Right lobe of liver (tissue), 6 donors: ENCODE results near the gene TIAM2. TPM values are rescaled to one million over a fixed set of nuclear protein-coding genes. Genes with fewer than 3 reads are reported as not detected.

Experiments
- ATAC-seq, 4 donors: fragments of 200-7000 bp; cut with Tn5 transposase; one replicate each; pipeline ENCODE4 v1.9.1; 2020; ENCODE audit warnings: mild to moderate bottlenecking in 4 of 4, moderate library complexity in 4 of 4
- DNase-seq, 3 donors: peaks; one replicate each; pipeline ENCODE4 v3.0.0-alpha.2; 2020
- H3K27ac ChIP-seq, 3 donors: fragments of 200-600 bp; one replicate each; pipeline ENCODE4 v1.8.0; 2022
- H3K27me3 ChIP-seq, 2 donors: fragments of 200-600 bp; one replicate each; pipeline ENCODE4 v1.8.0; 2022
- H3K36me3 ChIP-seq, 4 donors: fragments of 200-600 bp; sonication (generic) in 1 of 4; one replicate each; pipeline versions ENCODE4 v1.5.1 to v1.8.0; 2017 to 2022; ENCODE audit warnings: control low read depth in 1 of 4
- H3K4me1 ChIP-seq, 4 donors: fragments of 200-600 bp; sonication (generic) in 1 of 4; one replicate each; pipeline versions ENCODE4 v1.5.1 to v1.8.0; 2017 to 2022; ENCODE audit warnings: control low read depth in 1 of 4
- H3K4me3 ChIP-seq, 3 donors: fragments of 200-600 bp; one replicate each; pipeline ENCODE4 v1.8.0; 2022
- H3K9me3 ChIP-seq, 4 donors: fragments of 200-600 bp; sonication (generic) in 1 of 4; one replicate each; pipeline versions ENCODE4 v1.5.1 to v1.8.0; 2017 to 2022; ENCODE audit warnings: control low read depth in 1 of 4
- POLR2A ChIP-seq: fragments of 450-650 bp; IDR thresholded peaks from one replicate; pipeline ENCODE4 v1.6.1; 2017; ENCODE audit warnings: antibody characterized with exemption, mild to moderate bottlenecking
- WGBS: methylation state at CpG from one replicate; pipeline ENCODE4 v1.1.6; 2018; ENCODE audit warnings: low coverage, low lambda C conversion rate; ENCODE audit not compliant: insufficient coverage; ENCODE audit errors: missing lambda C conversion rate; 5-methylcytosine and 5-hydroxymethylcytosine counted together
- intact Hi-C, 2 donors: fragments of 100-400 bp; cut with DNase I; formaldehyde crosslinking; loops; one replicate each; pipeline versions ENCODE4 v1.11.2 to v1.14.1; 2022
- total RNA-seq, 6 experiments: library from RNA; depleted of rRNA in 2 of 6; stranded (reverse); fragments of >200 nt in 2 of 6; fragmentation: NEBNext Ultra II Directional in 3 of 6; extraction: Animal tissue kit (Norgen Biotek cat#: 25700) in 3 of 6; gene quantifications; one replicate each; pipeline versions ENCODE4 v1.1.0 to v1.2.4, GENCODE V29; 2016 to 2023
- TF ChIP-seq, protein P1 (sequence below), 4 donors: fragments of 200-600 bp in 3 of 4; fragments of 450-650 bp in 1 of 4; IDR thresholded peaks; one replicate each; pipeline versions ENCODE4 v1.5.1 to v1.8.0; 2016 to 2022; ENCODE audit warnings: antibody characterized with exemption in 4 of 4, mild to moderate bottlenecking in 2 of 4
- donor health status: DM: no; HTN: yes; CAD: no.
- donor health status: DM: no; HTN: no; CAD: no.
- donor health status: DM: no; HTN: no; CAD: no.
- donor health status: DM: no; HTN: yes; CAD: no.
- donor health status: DM: no; HTN: yes; CAD: no.

The TIAM2 gene
- total RNA-seq, 6 experiments from 2014 or later: 1.3 to 4.4 (median 1.7) TPM

DNA sequence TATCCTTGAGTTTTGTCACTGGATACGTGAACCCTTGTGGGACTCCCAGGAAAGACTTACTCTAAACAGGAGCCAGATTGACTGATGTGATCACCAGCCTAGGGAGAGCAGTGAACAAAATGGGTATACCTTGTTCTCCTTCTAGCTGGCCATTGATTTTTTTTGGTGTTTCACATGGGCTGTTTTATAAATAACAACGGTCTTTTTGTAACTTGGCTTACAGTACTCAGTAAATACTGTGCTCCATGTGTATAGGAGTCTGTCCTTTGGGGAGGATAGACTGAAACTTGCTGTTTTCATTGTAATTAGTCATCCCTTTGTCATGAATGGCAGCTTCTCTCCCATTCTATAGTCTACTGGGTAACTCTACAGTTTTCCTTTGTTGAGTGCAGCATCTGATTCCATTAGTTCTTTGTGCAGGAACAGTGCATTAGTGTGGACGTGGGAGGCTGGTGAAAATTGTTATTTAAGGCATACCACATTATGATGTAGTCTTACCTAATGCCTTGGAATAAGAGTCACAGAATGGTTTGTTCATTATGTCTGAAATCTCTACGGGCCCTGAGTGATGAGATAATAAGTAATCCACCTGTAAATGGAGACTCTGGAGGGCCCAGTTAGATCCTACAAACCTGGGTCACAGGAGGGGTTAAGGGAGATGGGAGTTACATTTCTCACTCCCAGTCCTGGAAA, 89.5 kb downstream of the TIAM2 start:
- Histone ChIP-seq H3K4me3 (no peak overlapping the region), H3K36me3 (no peaks in the 10 kb centered on the region), H3K27ac (no peak overlapping the region), H3K9me3 (no peaks in the 10 kb centered on the region), H3K27me3 (no peaks in the 10 kb centered on the region), H3K4me1 (no peaks in the 10 kb centered on the region)
- DNase-seq: no peak
- ATAC-seq: no peak
- 50% methylated on average over 4 of the region's 4 CpGs for WGBS
- intact Hi-C loops: no loop called here
- TF ChIP-seq, protein P1, sequence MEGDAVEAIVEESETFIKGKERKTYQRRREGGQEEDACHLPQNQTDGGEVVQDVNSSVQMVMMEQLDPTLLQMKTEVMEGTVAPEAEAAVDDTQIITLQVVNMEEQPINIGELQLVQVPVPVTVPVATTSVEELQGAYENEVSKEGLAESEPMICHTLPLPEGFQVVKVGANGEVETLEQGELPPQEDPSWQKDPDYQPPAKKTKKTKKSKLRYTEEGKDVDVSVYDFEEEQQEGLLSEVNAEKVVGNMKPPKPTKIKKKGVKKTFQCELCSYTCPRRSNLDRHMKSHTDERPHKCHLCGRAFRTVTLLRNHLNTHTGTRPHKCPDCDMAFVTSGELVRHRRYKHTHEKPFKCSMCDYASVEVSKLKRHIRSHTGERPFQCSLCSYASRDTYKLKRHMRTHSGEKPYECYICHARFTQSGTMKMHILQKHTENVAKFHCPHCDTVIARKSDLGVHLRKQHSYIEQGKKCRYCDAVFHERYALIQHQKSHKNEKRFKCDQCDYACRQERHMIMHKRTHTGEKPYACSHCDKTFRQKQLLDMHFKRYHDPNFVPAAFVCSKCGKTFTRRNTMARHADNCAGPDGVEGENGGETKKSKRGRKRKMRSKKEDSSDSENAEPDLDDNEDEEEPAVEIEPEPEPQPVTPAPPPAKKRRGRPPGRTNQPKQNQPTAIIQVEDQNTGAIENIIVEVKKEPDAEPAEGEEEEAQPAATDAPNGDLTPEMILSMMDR (IDR thresholded peaks at IDR 0.05): no peak
- TF ChIP-seq POLR2A: no peak

DNA sequence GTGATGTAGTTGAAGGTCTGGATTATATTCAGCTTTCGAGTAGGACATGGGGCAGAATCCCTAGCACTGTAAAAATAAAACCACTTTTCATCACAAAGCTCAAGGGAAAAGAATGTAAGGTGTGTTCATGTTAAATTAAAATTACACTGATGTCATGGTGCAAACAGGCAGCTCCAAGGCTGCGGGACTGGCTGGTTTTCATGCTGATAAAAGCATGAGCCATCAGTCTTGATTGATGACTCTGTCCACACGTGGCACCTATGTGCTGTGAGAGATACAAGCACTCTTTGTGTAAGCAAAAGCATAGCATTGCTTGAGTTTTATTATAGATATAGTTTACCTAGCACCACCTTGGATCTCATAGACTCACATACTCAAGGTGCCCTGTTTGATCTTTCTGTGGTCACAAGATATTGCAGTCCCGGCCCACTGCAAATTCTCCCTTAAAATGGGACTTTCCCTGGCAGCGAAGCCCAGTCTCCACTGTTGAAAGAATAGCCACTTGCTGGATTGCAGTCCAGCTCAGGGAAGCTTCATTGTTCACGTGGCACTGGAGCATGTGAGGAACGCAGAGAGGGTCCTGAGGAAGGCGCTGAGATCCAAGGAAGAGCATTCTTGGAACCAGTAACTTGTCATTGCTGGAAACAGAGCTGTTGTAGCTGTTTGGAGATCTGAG, 90.6 kb downstream of the TIAM2 start:
- Histone ChIP-seq H3K36me3 (no peaks in the 10 kb centered on the region), H3K4me1 (no peaks in the 10 kb centered on the region), H3K9me3 (no peaks in the 10 kb centered on the region), H3K27ac (no peak overlapping the region), H3K27me3 (no peaks in the 10 kb centered on the region), H3K4me3 (no peak overlapping the region)
- intact Hi-C loops: no loop called here
- ATAC-seq (peak in 1 of 4 donors; percentile 48), DNase-seq (no peak)
- no peak for TF ChIP-seq POLR2A
- TF ChIP-seq, protein P1 (IDR thresholded peaks at IDR 0.05): no peak
- WGBS: 47% methylated on average over 6 of the region's 8 CpGs

DNA sequence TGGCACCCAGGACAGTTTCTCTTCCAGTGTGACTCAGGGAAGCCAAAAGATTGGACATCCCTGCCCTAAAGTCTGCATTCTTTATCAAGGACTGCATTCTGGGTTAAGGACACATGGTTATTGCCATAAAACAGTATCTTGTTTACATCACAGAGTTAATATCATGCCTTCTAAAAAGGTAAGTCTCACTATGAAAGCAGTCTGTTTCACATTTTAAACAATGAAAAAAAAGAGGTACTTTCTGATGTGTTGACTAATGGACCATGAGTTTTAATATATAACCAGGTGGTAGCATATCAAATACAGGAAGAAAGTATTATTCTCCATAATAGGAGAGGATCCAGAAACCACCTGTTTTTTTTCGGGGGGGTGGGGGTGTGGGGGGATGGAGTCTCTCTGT, 93.7 kb downstream of the TIAM2 start:
- TF ChIP-seq POLR2A: no peak
- TF ChIP-seq, protein P1 (IDR thresholded peaks at IDR 0.05): no peak
- no peaks in the 10 kb centered on the region for H3K4me1 ChIP-seq
- intact Hi-C loops: no loop called here
- H3K9me3 ChIP-seq: no peaks in the 10 kb centered on the region
- no peak for DNase-seq
- H3K4me3 ChIP-seq: no peak overlapping the region
- no peak overlapping the region for H3K27ac ChIP-seq
- no peaks in the 10 kb centered on the region for H3K36me3 ChIP-seq
- H3K27me3 ChIP-seq: no peaks in the 10 kb centered on the region
- no peak for ATAC-seq
- WGBS: 33% methylated on average over 1 of the region's 1 CpG

DNA sequence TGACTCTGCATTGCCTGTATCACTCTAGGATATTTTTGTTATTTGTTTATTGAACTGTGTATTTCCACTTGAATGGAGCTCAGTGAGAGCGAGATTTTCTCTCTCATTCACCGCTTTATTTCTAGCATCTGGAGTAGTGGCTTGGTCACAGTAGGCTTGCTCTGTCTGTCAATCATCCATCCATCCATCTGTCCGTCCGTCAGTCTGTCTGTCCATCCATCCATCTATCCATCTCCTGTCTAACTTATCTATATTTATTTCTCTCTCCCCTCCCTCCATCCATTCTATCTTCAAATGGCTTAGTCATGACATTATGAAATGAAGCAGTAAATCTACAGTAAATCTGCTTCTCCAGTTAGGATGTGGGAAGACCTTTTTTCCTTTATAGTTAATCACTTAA, 94.6 kb downstream of the TIAM2 start:
- DNase-seq (no peak), ATAC-seq (no peak)
- Histone ChIP-seq H3K4me3 (no peak overlapping the region), H3K27ac (no peak overlapping the region), H3K4me1 (no peaks in the 10 kb centered on the region), H3K9me3 (no peaks in the 10 kb centered on the region), H3K36me3 (no peaks in the 10 kb centered on the region), H3K27me3 (no peaks in the 10 kb centered on the region)
- no peak for TF ChIP-seq POLR2A
- TF ChIP-seq, protein P1 (IDR thresholded peaks at IDR 0.05): no peak
- 74% methylated on average over 4 of the region's 4 CpGs for WGBS
- intact Hi-C loops: no loop called here
